DND-41 (cell line): ENCODE measurements around the gene ARHGAP30.

Experiments used
- ATAC-seq: fragments of 200-7000 bp; cut with Tn5 transposase; 3 replicates; pipeline ENCODE4 v1.9.1; 2021; ENCODE audit warnings: low read depth; ENCODE audit not compliant: insufficient read depth
- DNase-seq: peaks from one replicate; pipeline ENCODE4 v3.0.0-alpha.2; 2020
- H2AFZ ChIP-seq: 2 replicates; pipeline ENCODE4 v1.6.0; 2012; ENCODE audit warnings: low read depth, low read length
- H3K27ac ChIP-seq: 2 replicates; pipeline ENCODE4 v1.5.1; 2012; ENCODE audit warnings: low read length, inconsistent platforms
- H3K27me3 ChIP-seq: fragments of 200-600 bp; sonication (generic); 2 replicates; pipeline ENCODE4 v1.6.0; 2012; ENCODE audit warnings: low read length, mild to moderate bottlenecking, inconsistent platforms; ENCODE audit not compliant: insufficient read depth, poor library complexity
- H3K36me3 ChIP-seq: 2 replicates; pipeline ENCODE4 v1.5.1; 2012; ENCODE audit warnings: low read length, inconsistent platforms; ENCODE audit not compliant: insufficient read depth
- H3K4me1 ChIP-seq: 2 replicates; pipeline ENCODE4 v1.5.1; 2012; ENCODE audit warnings: mild to moderate bottlenecking, low read length; ENCODE audit not compliant: insufficient read depth
- H3K4me2 ChIP-seq: 2 replicates; pipeline ENCODE4 v1.6.0; 2012; ENCODE audit warnings: mild to moderate bottlenecking, moderate library complexity, low read length, inconsistent platforms; ENCODE audit not compliant: insufficient read depth
- H3K4me3 ChIP-seq, 2 experiments: fragments of 200-600 bp in 1 of 2; shearing (Covaris generic) in 1 of 2; 2 replicates each; pipeline ENCODE4 v1.5.1; 2012 to 2016; ENCODE audit warnings: inconsistent platforms in 2 of 2, low read length in 2 of 2, mild to moderate bottlenecking in 2 of 2, low read depth in 1 of 2, moderate library complexity in 1 of 2
- H3K79me2 ChIP-seq: 2 replicates; pipeline ENCODE4 v1.6.0; 2012; ENCODE audit warnings: low read length, inconsistent platforms; ENCODE audit not compliant: insufficient read depth
- H3K9ac ChIP-seq: 2 replicates; pipeline ENCODE4 v1.6.0; 2012; ENCODE audit warnings: low read depth, mild to moderate bottlenecking, inconsistent platforms, low read length, moderate library complexity
- H3K9me3 ChIP-seq: 2 replicates; pipeline ENCODE4 v1.5.1; 2012; ENCODE audit warnings: low read length, moderate library complexity, mild to moderate bottlenecking, inconsistent platforms; ENCODE audit not compliant: insufficient read depth, severe bottlenecking
- H4K20me1 ChIP-seq: 2 replicates; pipeline ENCODE4 v1.6.0; 2012; ENCODE audit warnings: low read length; ENCODE audit not compliant: insufficient read depth
- EZH2 ChIP-seq: IDR thresholded peaks from 3 replicates; pipeline ENCODE4 v1.6.1; 2012; ENCODE audit warnings: borderline replicate concordance, low read depth, mild to moderate bottlenecking, moderate library complexity, low read length, inconsistent platforms; ENCODE audit not compliant: severe bottlenecking
- TF ChIP-seq, protein P1 (sequence below): IDR thresholded peaks from 2 replicates; pipeline ENCODE4 v1.5.1; 2012; ENCODE audit warnings: borderline replicate concordance, low read length, moderate library complexity, mild to moderate bottlenecking; ENCODE audit not compliant: poor library complexity, severe bottlenecking; ENCODE audit errors: extremely low read depth

The ARHGAP30 gene

DNA sequence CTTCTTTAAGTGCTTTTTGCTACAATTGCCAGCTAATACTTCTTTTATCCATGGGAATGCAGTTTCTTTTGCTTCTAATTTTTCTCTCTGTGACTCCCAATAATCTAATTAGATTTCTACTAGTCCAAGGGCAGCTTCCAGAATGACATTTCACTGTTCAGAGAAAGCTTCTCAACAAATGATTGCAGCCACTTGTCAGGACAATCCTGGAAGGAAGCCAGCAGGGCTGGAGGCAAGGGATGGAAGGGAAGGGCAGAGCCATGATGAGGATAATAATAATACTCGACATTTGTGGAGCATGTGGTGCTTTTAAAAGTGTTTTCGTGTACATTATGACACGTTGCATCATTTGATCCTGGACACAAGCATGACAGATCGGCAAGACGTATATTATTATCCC, 68.2 kb downstream of the ARHGAP30 start:
- no peak overlapping the region for H3K9ac ChIP-seq

DNA sequence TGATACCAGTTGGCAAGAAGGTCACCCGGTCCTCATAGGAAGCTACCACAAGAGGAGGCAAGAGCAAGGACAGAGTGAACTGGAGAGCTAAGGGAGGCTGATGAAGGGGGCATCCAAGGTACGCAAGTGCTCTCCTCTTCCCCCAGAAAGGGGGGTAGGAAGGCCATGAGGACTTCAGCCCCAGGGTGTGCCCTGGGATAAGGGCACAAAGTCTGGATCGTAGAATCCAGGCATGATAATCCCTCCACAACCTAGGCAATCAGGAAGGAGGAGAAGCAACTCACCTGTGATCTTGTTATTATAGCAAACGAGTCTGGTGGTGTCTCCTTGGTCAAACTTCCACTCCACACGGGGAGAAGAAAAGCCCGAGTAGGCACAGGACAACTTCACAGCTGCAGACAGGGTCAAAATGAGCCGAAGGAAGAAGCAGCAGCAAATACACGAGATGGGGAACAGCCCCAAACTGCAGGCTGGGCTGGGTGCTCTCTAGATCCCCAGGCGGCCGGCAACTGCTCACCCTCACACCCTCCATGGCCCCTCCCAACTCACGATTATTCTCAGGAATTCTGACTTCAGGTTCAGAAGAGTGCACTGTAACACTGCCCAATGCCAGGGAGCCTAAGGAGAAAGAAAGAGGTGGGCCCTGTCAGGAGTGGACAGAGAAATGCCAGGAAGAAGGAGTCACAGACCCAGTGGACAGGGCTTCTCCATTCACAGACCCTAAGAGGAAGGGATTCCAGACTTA, 68.8 kb downstream of the ARHGAP30 start:
- ATAC-seq (no peak), DNase-seq (no peak)
- Histone ChIP-seq H3K79me2 (no peaks in the 10 kb centered on the region), H3K4me3 (no peak overlapping the region), H3K27ac (no peak overlapping the region), H2AFZ (no peak overlapping the region), H3K4me2 (no peak overlapping the region), H4K20me1 (no peaks in the 10 kb centered on the region), H3K36me3 (peaks cover 8% of the 10 kb centered on the region; the same call in 1 of the 2 replicates), H3K9me3 (no peaks in the 10 kb centered on the region), H3K27me3 (no peaks in the 10 kb centered on the region), H3K9ac (no peak overlapping the region), H3K4me1 (no peaks in the 10 kb centered on the region)
- TF ChIP-seq EZH2 = no peak
- TF ChIP-seq, protein P1, sequence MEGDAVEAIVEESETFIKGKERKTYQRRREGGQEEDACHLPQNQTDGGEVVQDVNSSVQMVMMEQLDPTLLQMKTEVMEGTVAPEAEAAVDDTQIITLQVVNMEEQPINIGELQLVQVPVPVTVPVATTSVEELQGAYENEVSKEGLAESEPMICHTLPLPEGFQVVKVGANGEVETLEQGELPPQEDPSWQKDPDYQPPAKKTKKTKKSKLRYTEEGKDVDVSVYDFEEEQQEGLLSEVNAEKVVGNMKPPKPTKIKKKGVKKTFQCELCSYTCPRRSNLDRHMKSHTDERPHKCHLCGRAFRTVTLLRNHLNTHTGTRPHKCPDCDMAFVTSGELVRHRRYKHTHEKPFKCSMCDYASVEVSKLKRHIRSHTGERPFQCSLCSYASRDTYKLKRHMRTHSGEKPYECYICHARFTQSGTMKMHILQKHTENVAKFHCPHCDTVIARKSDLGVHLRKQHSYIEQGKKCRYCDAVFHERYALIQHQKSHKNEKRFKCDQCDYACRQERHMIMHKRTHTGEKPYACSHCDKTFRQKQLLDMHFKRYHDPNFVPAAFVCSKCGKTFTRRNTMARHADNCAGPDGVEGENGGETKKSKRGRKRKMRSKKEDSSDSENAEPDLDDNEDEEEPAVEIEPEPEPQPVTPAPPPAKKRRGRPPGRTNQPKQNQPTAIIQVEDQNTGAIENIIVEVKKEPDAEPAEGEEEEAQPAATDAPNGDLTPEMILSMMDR = no peak

More for the DNA sequence above, 68.2 kb downstream of the ARHGAP30 start:
- no peaks in the 10 kb centered on the region for H3K4me1 ChIP-seq
- H3K79me2 ChIP-seq = no peaks in the 10 kb centered on the region
- peaks cover 8% of the 10 kb centered on the region; the same call in 1 of the 2 replicates for H3K36me3 ChIP-seq
- DNase-seq (no peak), ATAC-seq (no peak)
- no peak overlapping the region for H3K4me2 ChIP-seq
- H2AFZ ChIP-seq = no peak overlapping the region
- TF ChIP-seq, protein P1 = no peak
- no peak for TF ChIP-seq EZH2
- no peaks in the 10 kb centered on the region for H3K27me3 ChIP-seq
- no peak overlapping the region for H3K4me3 ChIP-seq
- H3K27ac ChIP-seq = no peak overlapping the region
- no peaks in the 10 kb centered on the region for H4K20me1 ChIP-seq
- H3K9me3 ChIP-seq = no peaks in the 10 kb centered on the region

DNA sequence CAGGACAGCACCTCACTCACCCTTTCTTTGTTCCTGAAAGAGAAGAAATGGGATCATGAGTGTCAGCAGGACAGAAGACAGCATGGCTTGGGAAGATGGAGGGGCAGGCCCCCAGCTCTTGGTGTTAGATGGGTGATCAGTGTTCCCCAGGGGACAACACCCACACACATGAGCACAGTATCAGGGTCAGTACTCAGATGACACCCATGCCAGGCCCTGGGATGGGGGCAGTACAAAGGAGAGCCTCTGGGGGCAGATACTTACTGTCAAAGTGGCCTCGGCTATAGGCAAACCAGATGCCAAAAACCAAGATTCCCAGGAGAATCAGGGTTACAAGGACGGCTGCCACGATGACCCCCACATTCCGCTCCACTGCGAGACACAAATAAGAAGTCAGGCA, 70.3 kb downstream of the ARHGAP30 start:
- Histone ChIP-seq H3K27ac (no peak overlapping the region), H3K27me3 (no peaks in the 10 kb centered on the region), H2AFZ (no peak overlapping the region), H3K4me1 (no peaks in the 10 kb centered on the region), H3K4me3 (no peak overlapping the region), H3K9ac (no peak overlapping the region), H4K20me1 (no peaks in the 10 kb centered on the region), H3K36me3 (peaks cover 8% of the 10 kb centered on the region; the same call in 1 of the 2 replicates), H3K9me3 (no peaks in the 10 kb centered on the region), H3K79me2 (no peaks in the 10 kb centered on the region), H3K4me2 (no peak overlapping the region)
- ATAC-seq (no peak; the same call in 2 of the 3 replicates), DNase-seq (no peak)
- TF ChIP-seq EZH2 = no peak
- TF ChIP-seq, protein P1 = no peak
